Neural cell (in vitro differentiated cells): Measurements from ENCODE around the gene CIB1. TPM values are rescaled to one million over a fixed set of nuclear protein-coding genes. Genes with fewer than 3 reads are reported as not detected.
"Not testable (repeated sequence)": the region's sequence is repeated elsewhere in the genome, so short reads cannot be mapped to it uniquely, and the experiment has no call there.

ENCODE experiments used
- H2AFZ ChIP-seq: fragments of 200-600, 300-800 bp; sonication (generic), shearing (Covaris generic); 2 replicates; pipeline ENCODE4 v1.6.0; 2014; ENCODE audit warnings: low read depth, mild to moderate bottlenecking, antibody characterized with exemption, low read length, moderate library complexity
- H3F3A ChIP-seq: fragments of 200-600 bp; shearing (Covaris generic); 2 replicates; pipeline ENCODE4 v1.6.1; 2016; ENCODE audit warnings: mild to moderate bottlenecking, moderate library complexity, mixed read lengths, antibody characterized with exemption, low read length; ENCODE audit not compliant: insufficient read depth, poor library complexity, severe bottlenecking
- H3K27ac ChIP-seq: fragments of 200-600, 300-800 bp; sonication (generic), shearing (Covaris generic); 2 replicates; pipeline ENCODE4 v1.5.1; 2014; ENCODE audit warnings: mild to moderate bottlenecking, low read length, moderate library complexity
- H3K27me3 ChIP-seq: fragments of 300-800, 200-600 bp; sonication (generic), shearing (Covaris generic); 2 replicates; pipeline ENCODE4 v1.6.0; 2014; ENCODE audit warnings: mild to moderate bottlenecking, low read depth, low read length, moderate library complexity; ENCODE audit not compliant: insufficient read depth
- H3K36me3 ChIP-seq: fragments of 300-800, 200-600 bp; sonication (generic), shearing (Covaris generic); 2 replicates; pipeline ENCODE4 v1.5.1; 2014; ENCODE audit warnings: mild to moderate bottlenecking, antibody characterized with exemption, low read length, moderate library complexity; ENCODE audit not compliant: insufficient read depth
- H3K4me2 ChIP-seq: fragments of 300-800, 200-600 bp; sonication (generic), shearing (Covaris generic); 2 replicates; pipeline ENCODE4 v1.6.0; 2014; ENCODE audit warnings: mild to moderate bottlenecking, low read length
- H3K4me3 ChIP-seq: fragments of 300-800, 200-600 bp; sonication (generic), shearing (Covaris generic); 2 replicates; pipeline ENCODE4 v1.5.1; 2014; ENCODE audit warnings: mild to moderate bottlenecking, low read length, moderate library complexity
- H3K79me2 ChIP-seq: fragments of 200-600 bp; shearing (Covaris generic); replicated peaks from 2 replicates; pipeline ENCODE4 v1.6.0; 2014; ENCODE audit warnings: mild to moderate bottlenecking, low read length, moderate library complexity; ENCODE audit not compliant: insufficient read depth
- H3K9ac ChIP-seq: fragments of 300-800, 200-600 bp; sonication (generic), shearing (Covaris generic); 2 replicates; pipeline ENCODE4 v1.6.1; 2016; ENCODE audit warnings: mild to moderate bottlenecking, low read length, mixed read lengths
- H3K9me2 ChIP-seq: fragments of 200-600 bp; shearing (Covaris generic); 2 replicates; pipeline ENCODE4 v1.6.1; 2016; ENCODE audit warnings: mild to moderate bottlenecking, low read length, mixed read lengths; ENCODE audit not compliant: insufficient read depth
- H3K9me3 ChIP-seq: fragments of 200-600, 300-800 bp; sonication (generic), shearing (Covaris generic); 2 replicates; pipeline ENCODE4 v1.6.1; 2016; ENCODE audit warnings: mild to moderate bottlenecking, mixed run types, low read length, moderate library complexity, mixed read lengths
- H4K20me1 ChIP-seq: fragments of 200-600 bp; shearing (Covaris generic); 2 replicates; pipeline ENCODE4 v1.6.1; 2016; ENCODE audit warnings: mild to moderate bottlenecking, mixed run types; ENCODE audit not compliant: insufficient read depth
- EP300 ChIP-seq: fragments of 450-650 bp; conservative IDR thresholded peaks from 2 replicates; pipeline ENCODE4 v1.6.1; 2014; ENCODE audit warnings: antibody characterized with exemption, mild to moderate bottlenecking, moderate library complexity; ENCODE audit not compliant: poor library complexity, severe bottlenecking
- MXI1 ChIP-seq: fragments of 450-650 bp; conservative IDR thresholded peaks from 2 replicates; pipeline ENCODE4 v1.6.1; 2014; ENCODE audit warnings: antibody characterized with exemption, mild to moderate bottlenecking; ENCODE audit not compliant: poor library complexity, severe bottlenecking
- POLR2AphosphoS5 ChIP-seq: IDR thresholded peaks from 2 replicates; pipeline ENCODE4 v1.6.1; 2012
- SMC3 ChIP-seq: fragments of 450-650 bp; conservative IDR thresholded peaks from 2 replicates; pipeline ENCODE4 v1.6.1; 2014; ENCODE audit warnings: antibody characterized with exemption, mild to moderate bottlenecking, moderate library complexity; ENCODE audit not compliant: poor library complexity
- TAF1 ChIP-seq: IDR thresholded peaks from 2 replicates; pipeline ENCODE4 v1.6.1; 2012; ENCODE audit warnings: low read depth
- polyA minus RNA-seq: library from RNA; depleted of rRNA, polyadenylated mRNA; stranded (reverse); fragments of >200 nt; gene quantifications from 2 replicates; pipeline ENCODE4 v1.2.3, GENCODE V29; 2014
- polyA plus RNA-seq: library from polyadenylated mRNA; depleted of rRNA; stranded (reverse); fragments of >200 nt; gene quantifications from 2 replicates; pipeline ENCODE4 v1.2.3, GENCODE V29; 2014
- TF ChIP-seq, protein P1 (sequence below): IDR thresholded peaks from 2 replicates; pipeline ENCODE4 v1.6.1; 2012; ENCODE audit warnings: borderline replicate concordance

CIB1 gene
- polyA plus RNA-seq (9.4 and 10.2 TPM in 2 replicates), polyA minus RNA-seq (1.5 and 2.3 TPM in 2 replicates)

DNA sequence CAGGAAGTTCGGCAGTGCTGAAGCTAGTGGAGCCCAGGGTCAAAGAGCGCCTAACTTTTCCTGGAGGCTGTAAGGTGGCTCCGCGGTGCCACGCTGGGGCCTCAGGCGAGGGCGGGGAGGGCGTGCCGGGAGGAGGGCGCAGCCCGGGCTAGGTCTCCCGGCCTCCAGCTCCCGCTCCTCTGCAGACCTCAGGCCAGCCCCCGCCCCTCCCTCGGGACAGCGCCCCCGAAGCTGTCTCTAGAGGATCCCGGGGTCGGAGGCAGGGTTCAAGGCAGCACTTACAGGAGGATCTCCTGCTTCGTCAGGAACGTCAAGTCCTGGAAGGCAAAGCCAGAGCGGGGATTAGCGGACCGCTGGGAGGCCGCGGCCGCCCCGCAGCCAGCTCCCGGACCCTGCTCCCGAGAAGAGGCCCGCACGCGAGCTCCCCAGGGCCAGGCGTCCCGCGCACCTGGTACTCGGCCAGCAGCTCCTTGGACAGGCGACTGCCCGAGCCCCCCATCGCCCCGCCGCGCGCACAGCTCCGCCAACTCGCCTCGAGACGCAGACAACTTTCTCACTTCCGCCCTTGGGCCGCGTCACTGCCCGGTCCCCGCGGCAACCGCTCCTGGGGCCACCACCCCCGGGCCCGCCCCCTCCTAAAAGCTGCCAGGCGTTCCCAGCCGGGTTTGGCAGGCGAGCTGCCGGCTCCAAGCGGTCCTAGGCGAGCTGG is at the start of gene CIB1:
TSS of gene CIB1 (minus strand) at position 555 of the 709 bp plus-strand sequence. CDS start at position 499, 56 bp downstream.
- H3K27me3 ChIP-seq: no peaks in the 10 kb centered on the region
- no peak for TF ChIP-seq POLR2AphosphoS5
- TF ChIP-seq SMC3: peak; percentile 4
- peak; percentile 68 for TF ChIP-seq TAF1
- TF ChIP-seq, protein P1, sequence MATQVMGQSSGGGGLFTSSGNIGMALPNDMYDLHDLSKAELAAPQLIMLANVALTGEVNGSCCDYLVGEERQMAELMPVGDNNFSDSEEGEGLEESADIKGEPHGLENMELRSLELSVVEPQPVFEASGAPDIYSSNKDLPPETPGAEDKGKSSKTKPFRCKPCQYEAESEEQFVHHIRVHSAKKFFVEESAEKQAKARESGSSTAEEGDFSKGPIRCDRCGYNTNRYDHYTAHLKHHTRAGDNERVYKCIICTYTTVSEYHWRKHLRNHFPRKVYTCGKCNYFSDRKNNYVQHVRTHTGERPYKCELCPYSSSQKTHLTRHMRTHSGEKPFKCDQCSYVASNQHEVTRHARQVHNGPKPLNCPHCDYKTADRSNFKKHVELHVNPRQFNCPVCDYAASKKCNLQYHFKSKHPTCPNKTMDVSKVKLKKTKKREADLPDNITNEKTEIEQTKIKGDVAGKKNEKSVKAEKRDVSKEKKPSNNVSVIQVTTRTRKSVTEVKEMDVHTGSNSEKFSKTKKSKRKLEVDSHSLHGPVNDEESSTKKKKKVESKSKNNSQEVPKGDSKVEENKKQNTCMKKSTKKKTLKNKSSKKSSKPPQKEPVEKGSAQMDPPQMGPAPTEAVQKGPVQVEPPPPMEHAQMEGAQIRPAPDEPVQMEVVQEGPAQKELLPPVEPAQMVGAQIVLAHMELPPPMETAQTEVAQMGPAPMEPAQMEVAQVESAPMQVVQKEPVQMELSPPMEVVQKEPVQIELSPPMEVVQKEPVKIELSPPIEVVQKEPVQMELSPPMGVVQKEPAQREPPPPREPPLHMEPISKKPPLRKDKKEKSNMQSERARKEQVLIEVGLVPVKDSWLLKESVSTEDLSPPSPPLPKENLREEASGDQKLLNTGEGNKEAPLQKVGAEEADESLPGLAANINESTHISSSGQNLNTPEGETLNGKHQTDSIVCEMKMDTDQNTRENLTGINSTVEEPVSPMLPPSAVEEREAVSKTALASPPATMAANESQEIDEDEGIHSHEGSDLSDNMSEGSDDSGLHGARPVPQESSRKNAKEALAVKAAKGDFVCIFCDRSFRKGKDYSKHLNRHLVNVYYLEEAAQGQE: no peak
- TF ChIP-seq MXI1: peak; percentile 62
- no peak for TF ChIP-seq EP300
- peak within 1 kb of the TSS; percentile 63 for H2AFZ ChIP-seq
- H3K79me2 ChIP-seq: no peaks in the 10 kb centered on the region
- peak within 1 kb of the TSS; percentile 79 for H3K4me2 ChIP-seq
- H4K20me1 ChIP-seq: no peaks in the 10 kb centered on the region
- H3K9ac ChIP-seq: peak within 1 kb of the TSS; percentile 73
- H3F3A ChIP-seq: no peaks in the 10 kb centered on the region
- H3K27ac ChIP-seq: peak within 1 kb of the TSS; percentile 59
- peak within 1 kb of the TSS; percentile 90 for H3K4me3 ChIP-seq
- no peaks in the 10 kb centered on the region for H3K9me3 ChIP-seq
- H3K36me3 ChIP-seq: no peaks in the 10 kb centered on the region
- H3K9me2 ChIP-seq: no peaks in the 10 kb centered on the region

DNA sequence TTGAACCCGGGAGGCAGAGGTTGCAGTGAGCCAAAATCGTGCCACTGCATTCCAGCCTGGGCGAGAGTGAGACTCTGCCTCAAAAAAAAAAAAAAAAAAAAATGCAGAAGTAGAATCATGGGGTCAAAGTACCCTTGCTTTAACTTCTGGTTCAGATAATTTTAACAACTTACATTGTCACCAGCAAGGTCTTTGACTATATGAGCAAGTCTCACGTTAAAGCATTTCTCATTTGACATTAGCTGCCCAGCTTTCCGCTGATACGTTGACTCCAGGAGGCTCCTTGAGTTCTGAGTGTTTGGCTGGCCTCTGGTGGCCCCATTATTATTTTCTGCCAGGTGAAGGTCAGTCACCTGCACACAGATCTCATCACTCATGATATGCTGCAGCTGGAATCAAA is 47.9 kb upstream of the CIB1 start:
- not testable (repeated sequence) for H3F3A ChIP-seq, H3K36me3 ChIP-seq, H3K27me3 ChIP-seq, H3K79me2 ChIP-seq, H3K9me2 ChIP-seq, H3K9me3 ChIP-seq, H3K9ac ChIP-seq, H3K4me2 ChIP-seq, H3K27ac ChIP-seq, H3K4me3 ChIP-seq, H2AFZ ChIP-seq, H4K20me1 ChIP-seq

DNA sequence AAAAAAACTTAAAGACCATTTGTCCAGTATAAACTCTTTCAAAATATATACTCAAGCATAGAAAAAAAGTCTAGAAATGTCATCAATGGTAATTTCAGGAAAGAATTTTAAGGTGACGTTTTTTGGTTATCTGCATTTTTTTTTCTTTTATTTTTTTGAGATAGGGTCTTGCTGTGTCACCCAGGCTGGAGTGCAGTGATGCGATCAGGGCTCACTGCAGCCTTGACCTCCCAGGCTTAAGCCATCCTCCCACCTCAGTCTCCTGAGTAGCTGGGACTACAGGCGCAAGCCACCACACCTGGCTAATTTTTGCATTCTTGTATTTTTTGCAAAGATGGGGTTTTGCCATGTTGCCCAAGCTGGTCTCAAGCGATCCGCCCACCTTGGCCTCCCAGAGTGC is 47.0 kb upstream of the CIB1 start:
- H3K79me2 ChIP-seq, H3F3A ChIP-seq, H3K27me3 ChIP-seq, H3K9me3 ChIP-seq, H3K36me3 ChIP-seq, H4K20me1 ChIP-seq, H2AFZ ChIP-seq, H3K4me3 ChIP-seq, H3K27ac ChIP-seq, H3K9ac ChIP-seq, H3K9me2 ChIP-seq, H3K4me2 ChIP-seq: not testable (repeated sequence)

DNA sequence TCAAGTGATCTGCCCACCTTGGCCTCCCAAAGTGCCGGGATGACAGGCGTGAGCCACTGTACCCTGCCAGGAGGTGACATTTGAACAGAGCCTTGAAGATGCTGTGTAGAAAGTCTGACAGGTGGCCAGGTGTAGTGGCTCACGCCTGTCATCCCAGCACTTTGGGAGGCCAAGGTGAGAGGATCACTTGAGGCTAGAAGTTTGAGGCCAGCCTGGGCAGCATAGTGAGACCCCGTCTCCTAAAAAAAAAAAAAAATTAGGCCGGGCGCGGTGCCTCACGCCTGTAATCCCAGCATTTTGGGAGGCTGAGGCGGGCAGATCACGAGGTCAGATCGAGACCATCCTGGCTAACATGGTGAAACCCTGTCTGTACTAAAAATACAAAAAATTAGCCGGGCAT is 44.7 kb upstream of the CIB1 start:
- H3K9me2 ChIP-seq, H3K4me3 ChIP-seq, H2AFZ ChIP-seq, H3K9ac ChIP-seq, H3K27me3 ChIP-seq, H3F3A ChIP-seq, H4K20me1 ChIP-seq, H3K4me2 ChIP-seq, H3K79me2 ChIP-seq, H3K9me3 ChIP-seq, H3K27ac ChIP-seq, H3K36me3 ChIP-seq: not testable (repeated sequence)
